ENCODE results near the gene ZNF140. TPM values are rescaled to one million over a fixed set of nuclear protein-coding genes. Genes with fewer than 3 reads are reported as not detected.

ZNF140 gene
- total RNA-seq, 6 donors from 2014 or later: 3.9 to 15.2 (median 13.0) TPM

- no peak overlapping the region for H3K27ac ChIP-seq
Observed at GRCh38 chr12:133106253-133106652, 25.5 kb downstream of the ZNF140 start.

GRCh38 chr12:133107121-133107520 is 26.4 kb downstream of the ZNF140 start:
- Histone ChIP-seq H3K4me3 (no peak overlapping the region), H3K27me3 (no peaks in the 10 kb centered on the region), H3K4me1 (no peaks in the 10 kb centered on the region), H3K9me3 (peaks cover 99 to 100% (median 100%) of the 10 kb centered on the region in 4 donors), H3K27ac (no peak overlapping the region), H3K36me3 (peaks cover 8 to 67% (median 46%) of the 10 kb centered on the region in 4 donors)
- no peak for DNase-seq
- TF ChIP-seq EP300 (IDR thresholded peaks at IDR 0.05) (no peak), POLR2A (IDR thresholded peaks at IDR 0.05) (no peak), CTCF (IDR thresholded peaks at IDR 0.05) (no peak), POLR2AphosphoS5 (IDR thresholded peaks at IDR 0.05) (no peak)
- ATAC-seq (ENCODE audit: low FRiP score in 2 of 2): no peak
- 89 to 90% methylated on average over 1 of the region's 1 CpG for WGBS, 2 donors

More at GRCh38 chr12:133106253-133106652, 25.5 kb downstream of the ZNF140 start:
- peaks cover 8 to 76% (median 55%) of the 10 kb centered on the region in 4 donors for H3K36me3 ChIP-seq
- H3K9me3 ChIP-seq: peaks cover 99 to 100% (median 100%) of the 10 kb centered on the region in 4 donors
- no peak for DNase-seq
- WGBS, 2 donors: 96 to 99% methylated on average over 5 of the region's 5 CpGs
- no peaks in the 10 kb centered on the region for H3K4me1 ChIP-seq
- ATAC-seq (ENCODE audit: low FRiP score in 2 of 2): no peak
- no peaks in the 10 kb centered on the region for H3K27me3 ChIP-seq
- no peak for TF ChIP-seq POLR2AphosphoS5 (IDR thresholded peaks at IDR 0.05)
- TF ChIP-seq CTCF (IDR thresholded peaks at IDR 0.05): no peak
- no peak for TF ChIP-seq POLR2A (IDR thresholded peaks at IDR 0.05)
- TF ChIP-seq EP300 (IDR thresholded peaks at IDR 0.05): no peak
- no peak overlapping the region for H3K4me3 ChIP-seq

- Histone ChIP-seq H3K36me3 (peaks cover 8 to 57% (median 37%) of the 10 kb centered on the region in 4 donors), H3K4me1 (no peaks in the 10 kb centered on the region), H3K27me3 (no peaks in the 10 kb centered on the region), H3K4me3 (no peak overlapping the region), H3K9me3 (peaks cover 97 to 100% (median 99%) of the 10 kb centered on the region in 4 donors), H3K27ac (no peak overlapping the region)
- ATAC-seq (ENCODE audit: low FRiP score in 2 of 2) (no peak), DNase-seq (no peak)
- no peak for TF ChIP-seq POLR2A (IDR thresholded peaks at IDR 0.05)
- 92% methylated on average over 2 of the region's 2 CpGs for WGBS, 2 donors
Observed at GRCh38 chr12:133108150-133108549, 27.4 kb downstream of the ZNF140 start.

GRCh38 chr12:133120385-133121191 is 39.9 kb downstream of the ZNF140 start:
- Histone ChIP-seq H3K4me1 (no peaks in the 10 kb centered on the region), H3K4me3 (no peak overlapping the region), H3K27me3 (no peaks in the 10 kb centered on the region), H3K27ac (no peak overlapping the region), H3K36me3 (peaks cover 4 to 44% (median 15%) of the 10 kb centered on the region in 4 donors), H3K9me3 (peaks cover 100% of the 10 kb centered on the region in 4 donors)
- no peak for TF ChIP-seq CTCF (IDR thresholded peaks at IDR 0.05)
- no peak for TF ChIP-seq EP300 (IDR thresholded peaks at IDR 0.05)
- TF ChIP-seq POLR2A (IDR thresholded peaks at IDR 0.05): no peak
- no peak for TF ChIP-seq POLR2AphosphoS5 (IDR thresholded peaks at IDR 0.05)
- DNase-seq (no peak), ATAC-seq (ENCODE audit: low FRiP score in 2 of 2) (no peak)
- WGBS, 2 donors: 90 to 97% methylated on average over 3 of the region's 3 CpGs

- WGBS, 2 donors: 96 to 100% methylated on average over 2 of the region's 2 CpGs
- H3K4me1 ChIP-seq: peaks cover 0 to 4% (median 0%) of the 10 kb centered on the region in 4 donors
- peaks cover 4 to 39% (median 17%) of the 10 kb centered on the region in 4 donors for H3K36me3 ChIP-seq
- H3K27me3 ChIP-seq: no peaks in the 10 kb centered on the region
- no peak for TF ChIP-seq POLR2AphosphoS5 (IDR thresholded peaks at IDR 0.05)
- TF ChIP-seq EP300 (IDR thresholded peaks at IDR 0.05): no peak
- TF ChIP-seq CTCF (IDR thresholded peaks at IDR 0.05): no peak
- no peak for TF ChIP-seq POLR2A (IDR thresholded peaks at IDR 0.05)
- no peak overlapping the region for H3K27ac ChIP-seq
- ATAC-seq (ENCODE audit: low FRiP score in 2 of 2) (no peak), DNase-seq (no peak)
- H3K4me3 ChIP-seq: no peak overlapping the region
- peaks cover 81 to 94% (median 91%) of the 10 kb centered on the region in 4 donors for H3K9me3 ChIP-seq
Observed at GRCh38 chr12:133124674-133125073, 44.0 kb downstream of the ZNF140 start.
